NOMO-1 treated with dmso at 0.1 percent for 144 hours (cell line): Measurements from ENCODE around the gene UBE4A.

Experiments used
- DNase-seq: peaks from one replicate; lab custom pipeline; 2025; ENCODE audit not compliant: unreplicated experiment; lab: John Stamatoyannopoulos, UW

The UBE4A gene, protein sequence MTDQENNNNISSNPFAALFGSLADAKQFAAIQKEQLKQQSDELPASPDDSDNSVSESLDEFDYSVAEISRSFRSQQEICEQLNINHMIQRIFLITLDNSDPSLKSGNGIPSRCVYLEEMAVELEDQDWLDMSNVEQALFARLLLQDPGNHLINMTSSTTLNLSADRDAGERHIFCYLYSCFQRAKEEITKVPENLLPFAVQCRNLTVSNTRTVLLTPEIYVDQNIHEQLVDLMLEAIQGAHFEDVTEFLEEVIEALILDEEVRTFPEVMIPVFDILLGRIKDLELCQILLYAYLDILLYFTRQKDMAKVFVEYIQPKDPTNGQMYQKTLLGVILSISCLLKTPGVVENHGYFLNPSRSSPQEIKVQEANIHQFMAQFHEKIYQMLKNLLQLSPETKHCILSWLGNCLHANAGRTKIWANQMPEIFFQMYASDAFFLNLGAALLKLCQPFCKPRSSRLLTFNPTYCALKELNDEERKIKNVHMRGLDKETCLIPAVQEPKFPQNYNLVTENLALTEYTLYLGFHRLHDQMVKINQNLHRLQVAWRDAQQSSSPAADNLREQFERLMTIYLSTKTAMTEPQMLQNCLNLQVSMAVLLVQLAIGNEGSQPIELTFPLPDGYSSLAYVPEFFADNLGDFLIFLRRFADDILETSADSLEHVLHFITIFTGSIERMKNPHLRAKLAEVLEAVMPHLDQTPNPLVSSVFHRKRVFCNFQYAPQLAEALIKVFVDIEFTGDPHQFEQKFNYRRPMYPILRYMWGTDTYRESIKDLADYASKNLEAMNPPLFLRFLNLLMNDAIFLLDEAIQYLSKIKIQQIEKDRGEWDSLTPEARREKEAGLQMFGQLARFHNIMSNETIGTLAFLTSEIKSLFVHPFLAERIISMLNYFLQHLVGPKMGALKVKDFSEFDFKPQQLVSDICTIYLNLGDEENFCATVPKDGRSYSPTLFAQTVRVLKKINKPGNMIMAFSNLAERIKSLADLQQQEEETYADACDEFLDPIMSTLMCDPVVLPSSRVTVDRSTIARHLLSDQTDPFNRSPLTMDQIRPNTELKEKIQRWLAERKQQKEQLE

DNA sequence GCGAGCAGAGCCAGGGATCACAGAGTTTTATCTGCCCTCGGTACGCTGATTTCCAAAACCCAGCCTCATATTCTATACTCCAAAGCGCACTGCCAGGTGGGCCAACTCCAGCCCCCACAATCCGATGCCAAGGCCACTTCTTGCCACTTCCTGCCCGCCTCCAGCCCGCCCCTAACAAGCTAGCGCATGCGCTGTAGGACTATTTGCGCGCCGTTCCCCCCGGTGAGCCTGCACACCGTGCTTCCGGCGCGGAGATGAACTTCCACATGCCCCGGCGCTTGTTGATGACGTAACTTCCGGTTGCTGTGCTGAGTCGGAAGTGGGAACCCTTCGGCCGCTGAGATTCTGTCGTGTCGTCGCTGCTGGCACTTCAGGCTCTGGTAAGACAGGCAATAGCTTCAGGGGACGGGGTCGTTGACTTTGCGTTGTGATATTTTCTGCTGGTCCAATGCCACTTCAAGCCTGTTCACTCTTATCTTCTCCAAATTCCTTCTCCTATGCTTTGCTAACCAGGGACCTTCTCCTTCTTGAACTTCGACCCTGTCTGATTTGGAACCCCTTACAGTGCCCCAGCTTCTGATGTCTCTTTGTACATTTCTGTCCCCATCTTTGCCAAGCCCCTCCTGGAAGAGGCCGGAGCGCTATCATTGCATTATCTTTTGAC, at the start of gene UBE4A:
TSS of gene UBE4A (plus strand) at position 306 of the 664 bp plus-strand sequence. CDS start 5,481 bp downstream, outside the sequence.
- peak; percentile 90 for DNase-seq

- no peak for DNase-seq
These were observed 49.1 kb upstream of the UBE4A start for GRCh38 chr11:118310271-118310670.

DNA sequence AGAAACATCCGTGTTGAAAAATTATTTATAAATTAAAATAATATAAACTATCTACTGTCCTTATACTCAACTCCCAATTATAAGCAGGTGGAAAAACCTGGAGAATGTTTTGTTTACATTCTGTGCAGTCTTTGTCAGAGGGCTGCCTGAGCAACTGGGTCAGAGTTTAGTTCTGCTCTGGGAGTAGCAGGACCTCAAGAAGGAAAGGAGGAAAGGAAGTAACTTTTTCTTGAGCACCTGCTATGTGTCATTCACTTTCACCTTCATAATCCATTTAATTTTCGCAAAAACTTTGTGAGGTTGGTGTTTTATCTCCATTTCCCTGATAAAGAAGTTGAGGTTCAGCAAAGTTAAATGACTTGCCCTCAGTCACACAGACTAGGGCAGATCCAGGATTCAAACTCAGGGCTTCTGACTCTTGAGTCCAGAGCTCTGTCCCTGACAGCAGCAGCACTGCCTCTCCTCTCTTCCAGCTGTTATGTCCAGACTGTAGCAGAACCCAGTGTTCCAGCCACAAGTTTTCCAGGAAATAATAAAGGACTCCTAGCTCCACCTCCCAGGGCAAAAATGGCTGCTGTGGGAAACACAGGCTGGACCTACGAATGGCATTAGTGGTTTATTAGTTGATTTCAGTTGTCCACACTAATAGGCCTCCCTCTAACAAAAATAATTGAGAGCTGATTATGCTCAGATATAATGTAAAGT, 48.5 kb upstream of the UBE4A start:
- no peak for DNase-seq

GRCh38 chr11:118311518-118311917, 47.9 kb upstream of the UBE4A start:
- no peak for DNase-seq

GRCh38 chr11:118312328-118312727, 47.1 kb upstream of the UBE4A start:
- no peak for DNase-seq

DNA sequence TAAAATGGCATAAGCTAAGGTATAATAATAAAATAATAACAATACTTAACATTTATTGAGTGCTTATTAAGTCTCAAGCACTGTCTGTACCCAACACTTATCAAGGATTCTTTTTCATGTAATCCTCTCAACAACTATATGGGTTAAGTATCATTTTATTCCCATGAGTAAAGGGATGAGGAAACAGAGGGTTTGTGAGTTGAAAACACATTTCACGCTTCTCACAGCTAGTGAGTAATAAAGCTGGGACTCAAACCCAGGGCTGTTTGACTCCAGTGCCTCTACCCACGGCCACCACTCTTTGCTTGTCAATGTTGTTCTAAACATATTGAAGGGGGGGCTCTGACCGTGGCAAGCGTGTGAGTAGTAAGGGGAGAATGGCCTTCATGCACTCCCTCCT, 46.2 kb upstream of the UBE4A start:
- DNase-seq: no peak

- DNase-seq: no peak
These were observed 44.4 kb upstream of the UBE4A start for GRCh38 chr11:118314988-118315411.

DNA sequence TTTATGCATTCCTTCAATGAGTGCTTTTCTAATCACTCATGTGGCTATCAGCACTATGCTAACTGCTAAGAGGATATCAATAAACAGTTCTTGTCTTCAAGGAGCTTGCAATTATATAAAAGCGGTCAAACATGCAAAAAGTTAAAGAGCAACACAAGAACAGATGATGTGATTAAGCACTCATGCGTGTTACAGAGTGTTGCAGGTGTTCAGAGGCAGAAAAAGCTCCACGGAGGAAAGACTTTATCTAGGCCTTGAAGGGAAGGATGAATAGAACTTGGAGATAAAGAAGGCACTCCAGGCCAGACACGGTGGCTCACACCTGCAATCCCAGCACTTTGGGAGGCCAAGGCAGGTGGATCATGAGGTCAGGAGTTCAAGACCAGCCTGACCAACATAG, 41.3 kb upstream of the UBE4A start:
- no peak for DNase-seq

DNA sequence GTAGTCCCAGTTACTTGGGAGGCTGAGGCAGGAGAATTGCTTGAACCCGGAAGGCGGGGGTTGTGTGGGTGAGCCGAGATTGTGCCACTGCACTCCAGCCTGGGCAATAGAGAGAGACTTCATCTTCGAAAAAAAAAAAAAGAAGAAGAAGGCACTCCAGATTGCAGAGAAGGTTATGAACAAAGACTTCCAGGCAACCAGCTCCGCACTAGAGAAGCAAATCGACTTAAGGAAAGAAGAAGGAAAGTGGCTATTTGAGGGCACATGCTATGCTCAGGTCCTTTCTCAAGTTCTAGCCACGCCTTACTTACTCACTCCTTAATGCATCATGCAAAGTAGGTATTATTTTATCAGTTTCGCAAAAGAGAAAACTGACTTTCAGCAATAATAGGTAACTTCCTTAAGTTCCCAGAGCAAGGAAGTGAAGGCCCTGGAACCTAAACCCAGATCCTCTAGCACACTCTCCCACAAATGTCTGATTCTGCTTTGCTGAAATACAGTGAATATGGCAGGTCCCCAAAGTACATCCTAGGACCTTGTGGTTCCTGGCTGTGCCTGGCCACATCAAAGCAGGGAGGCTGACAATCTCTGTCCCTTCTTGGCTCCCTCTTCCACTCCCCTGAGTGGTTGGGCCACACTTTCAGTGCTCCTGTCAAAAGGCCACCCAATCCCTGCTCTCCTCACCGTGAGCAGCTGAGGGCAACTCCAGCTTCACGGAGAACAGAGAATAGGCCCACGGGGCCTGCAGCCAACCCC, 40.6 kb upstream of the UBE4A start:
- DNase-seq: peak; percentile 29

DNA sequence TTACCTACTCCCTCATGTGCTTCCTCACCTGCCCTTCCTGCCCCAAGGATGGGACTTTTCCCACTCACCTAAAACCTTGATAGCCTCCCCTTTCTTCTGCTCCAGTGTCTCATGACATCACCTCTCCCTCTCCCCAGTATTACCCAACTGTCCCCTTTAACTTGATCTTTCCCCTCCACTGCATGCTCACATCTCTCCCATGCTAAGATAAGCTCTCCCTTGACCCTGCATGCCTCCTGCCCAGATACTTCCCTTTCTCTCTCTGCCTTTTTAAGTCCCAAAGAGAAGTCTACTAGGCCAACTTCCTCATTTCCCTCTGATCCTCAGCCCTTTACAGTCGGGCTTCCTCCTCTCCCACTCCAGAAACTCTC, 40.1 kb upstream of the UBE4A start:
- DNase-seq: peak; percentile 57

GRCh38 chr11:118320515-118320914, 38.9 kb upstream of the UBE4A start:
- no peak for DNase-seq

- peak; percentile 33 for DNase-seq
These were observed 37.9 kb upstream of the UBE4A start for GRCh38 chr11:118321386-118322082.

DNA sequence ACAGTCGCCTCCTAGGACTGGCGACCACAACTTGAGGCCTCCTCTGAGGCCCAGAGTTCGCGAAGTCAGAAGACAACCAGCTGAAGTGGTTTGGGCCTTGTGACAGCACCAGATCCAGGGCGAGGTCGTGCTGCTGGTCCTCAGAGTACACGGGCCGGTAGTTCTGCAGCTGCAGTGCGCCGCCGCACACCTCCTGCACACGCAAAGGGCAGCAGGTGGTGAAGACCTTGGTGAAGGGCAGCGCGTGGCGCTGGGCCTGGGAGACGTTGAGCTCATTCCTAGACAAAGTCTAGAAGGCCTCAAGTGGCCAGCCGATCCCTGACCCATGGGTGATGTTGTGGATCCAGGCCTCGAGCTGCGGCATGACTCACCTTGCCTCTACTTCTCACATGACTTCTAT, 36.7 kb upstream of the UBE4A start:
- no peak for DNase-seq

DNA sequence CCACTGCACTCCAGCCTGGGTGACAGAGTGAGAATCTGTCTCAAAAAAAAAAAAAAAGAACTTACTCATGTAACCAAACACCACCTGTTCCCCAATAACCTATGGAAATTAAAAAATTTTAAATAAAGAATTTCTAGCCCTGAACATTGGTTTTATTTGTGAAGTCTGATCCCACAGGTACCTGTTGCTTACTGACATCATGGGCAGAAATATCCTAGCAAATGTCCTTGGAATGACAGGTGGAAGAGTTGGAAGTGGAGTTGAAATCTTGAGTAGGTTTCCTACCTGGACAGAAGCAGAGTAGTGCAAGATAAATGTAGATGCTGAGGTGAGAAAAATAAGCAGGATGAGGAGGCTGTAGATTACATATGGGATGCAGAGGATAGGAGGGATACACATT, 34.1 kb upstream of the UBE4A start:
- no peak for DNase-seq

DNA sequence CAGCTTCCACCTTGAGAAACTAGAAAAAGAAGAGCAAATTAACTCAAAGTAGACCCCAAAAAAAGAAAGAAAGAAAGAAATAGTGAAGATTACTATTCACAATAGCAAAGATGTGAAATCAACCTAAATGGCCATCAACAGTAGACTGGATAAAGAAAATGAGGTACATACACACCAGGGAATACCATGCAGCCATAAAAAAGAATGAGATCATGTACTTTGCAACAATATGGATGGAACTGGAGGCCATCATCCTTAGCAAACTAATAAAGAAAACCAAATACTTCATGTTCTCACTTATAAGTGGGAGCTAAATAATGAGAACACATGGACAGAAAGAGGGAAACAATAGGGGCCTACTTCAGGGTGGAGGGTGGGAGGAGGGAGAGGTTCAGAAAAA, 30.7 kb upstream of the UBE4A start:
- DNase-seq: no peak

- no peak for DNase-seq
These were observed 24.7 kb upstream of the UBE4A start for GRCh38 chr11:118334745-118335144.

DNA sequence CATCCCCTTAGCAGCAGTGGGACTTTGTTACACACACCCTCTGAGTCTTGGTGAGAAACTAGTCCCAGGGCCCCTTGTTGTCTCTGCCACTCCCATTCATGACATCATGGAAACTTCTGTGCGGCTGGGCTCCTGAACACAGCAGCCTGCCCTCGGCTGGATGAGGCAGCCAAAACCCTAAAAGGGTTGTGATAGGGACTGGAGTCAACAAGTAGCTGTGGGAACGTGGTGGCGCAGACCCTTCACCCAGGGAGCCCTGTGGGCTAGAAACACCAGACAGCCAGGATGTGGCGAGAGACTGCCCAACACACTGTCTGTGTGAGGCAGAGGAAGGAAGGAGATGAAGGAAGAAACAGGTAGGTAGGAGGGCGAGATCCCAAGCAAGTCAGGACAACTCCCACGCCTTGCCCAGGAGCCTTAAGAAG, 20.8 kb upstream of the UBE4A start:
- DNase-seq: no peak

DNA sequence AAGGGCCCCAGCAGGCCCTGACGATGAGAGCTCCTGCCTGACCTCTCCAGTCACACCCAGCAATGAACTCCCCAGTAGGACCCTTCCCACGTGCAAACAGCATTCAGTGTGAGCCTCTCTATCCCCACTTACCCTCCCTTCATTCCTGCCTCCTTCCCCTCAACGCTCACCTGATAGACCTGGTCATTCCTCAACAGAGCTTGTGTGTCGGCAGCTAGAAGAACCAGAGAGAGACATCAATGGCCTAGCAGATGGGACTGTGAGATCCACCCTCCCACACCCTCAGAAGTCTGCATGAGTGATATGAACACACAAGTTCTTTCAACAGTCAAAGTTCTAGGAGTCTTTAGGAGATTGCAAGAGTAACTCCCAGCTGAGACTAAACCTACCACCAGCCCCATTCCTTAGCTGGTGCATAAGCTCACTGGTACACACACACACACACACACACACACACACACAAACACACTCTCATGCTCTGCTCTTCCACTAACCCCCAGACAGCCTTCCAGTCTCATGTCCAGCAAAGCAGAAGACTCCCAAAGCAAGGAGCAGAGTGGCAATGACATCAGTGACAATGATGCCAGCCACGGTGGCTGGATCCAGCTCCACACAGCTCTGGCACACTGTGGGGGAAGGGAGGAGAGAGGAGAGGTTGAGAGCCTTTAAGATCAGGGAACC, 20.0 kb upstream of the UBE4A start:
- DNase-seq: no peak

- DNase-seq: no peak
These were observed 19.0 kb upstream of the UBE4A start for GRCh38 chr11:118340449-118340848.
